Erythroblast (primary cell): ENCODE results near the gene HIBADH.
"Not testable (repeated sequence)": the region's sequence is repeated elsewhere in the genome, so short reads cannot be mapped to it uniquely, and the experiment has no call there.

ENCODE experiments used
- DNase-seq, 2 experiments: peaks; one replicate each; lab custom pipeline; 2025; lab: John Stamatoyannopoulos, UW
- GATA1 ChIP-seq: IDR thresholded peaks from 2 replicates; pipeline ENCODE4 v1.6.1; 2011; ENCODE audit warnings: low read depth, mild to moderate bottlenecking, control low read depth, low read length, moderate library complexity
- POLR2A ChIP-seq: IDR thresholded peaks from 2 replicates; pipeline ENCODE4 v1.6.1; 2011; ENCODE audit warnings: mild to moderate bottlenecking, low read length

The HIBADH gene

DNA sequence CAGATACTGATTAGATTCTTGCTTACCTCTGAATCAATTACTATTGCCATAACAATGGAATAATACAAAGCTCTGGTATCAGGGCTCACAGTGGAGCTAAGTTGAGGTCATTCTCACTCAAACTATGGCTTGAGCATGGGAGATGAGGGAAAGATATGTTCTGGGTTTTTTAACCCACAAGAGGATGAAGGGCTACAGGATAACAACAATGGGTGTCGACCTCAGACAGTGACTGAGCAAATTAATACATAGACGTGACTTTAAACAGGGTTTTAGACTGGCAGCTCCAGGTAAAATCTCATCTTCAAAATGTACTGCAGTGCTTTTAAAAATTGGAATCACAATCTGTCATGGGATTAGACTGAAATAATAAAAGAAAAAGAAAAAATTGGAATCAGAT lies 7.5 kb upstream of the HIBADH start:
- peak; percentile 11 to 15 for DNase-seq
- TF ChIP-seq POLR2A = no peak
- no peak for TF ChIP-seq GATA1

DNA sequence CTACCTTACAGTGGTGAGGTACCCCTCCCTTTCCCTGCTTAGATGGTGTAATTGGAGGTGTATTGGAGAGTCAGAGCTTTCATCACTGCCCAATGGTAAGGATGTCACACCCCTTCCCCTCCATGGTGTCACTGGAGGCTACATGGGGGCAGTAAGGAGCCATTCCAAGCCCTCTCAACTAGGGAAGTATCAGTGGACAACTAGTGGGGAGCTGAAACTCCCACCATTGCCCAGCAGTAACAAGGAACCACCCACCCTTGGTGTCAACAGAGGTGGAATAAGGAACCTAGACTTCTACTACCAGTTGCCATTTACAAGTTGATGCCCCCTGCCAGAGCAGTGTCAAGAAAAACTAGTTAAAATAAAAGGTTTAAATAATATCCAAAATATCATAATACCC lies 2.8 kb upstream of the HIBADH start:
- DNase-seq = no peak
- TF ChIP-seq POLR2A (no peak), GATA1 (no peak)

DNA sequence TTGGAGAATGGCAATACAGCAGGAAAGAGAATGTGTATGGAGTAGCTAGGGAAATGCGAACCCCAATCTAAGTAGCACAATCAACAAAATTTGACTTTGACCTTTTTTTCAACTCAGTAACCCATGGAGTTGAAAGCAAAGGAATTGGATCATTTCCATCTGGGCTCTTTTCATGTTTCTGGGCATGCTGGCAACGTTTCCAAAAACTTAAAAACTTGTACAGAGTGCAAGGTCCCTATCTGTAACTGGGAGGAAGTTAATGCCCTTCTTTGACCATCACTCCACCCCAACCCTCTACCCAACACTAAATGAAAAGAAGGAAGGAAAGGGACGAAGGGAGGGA lies 1.3 kb upstream of the HIBADH start:
- DNase-seq = no peak
- TF ChIP-seq POLR2A (no peak), GATA1 (no peak)

DNA sequence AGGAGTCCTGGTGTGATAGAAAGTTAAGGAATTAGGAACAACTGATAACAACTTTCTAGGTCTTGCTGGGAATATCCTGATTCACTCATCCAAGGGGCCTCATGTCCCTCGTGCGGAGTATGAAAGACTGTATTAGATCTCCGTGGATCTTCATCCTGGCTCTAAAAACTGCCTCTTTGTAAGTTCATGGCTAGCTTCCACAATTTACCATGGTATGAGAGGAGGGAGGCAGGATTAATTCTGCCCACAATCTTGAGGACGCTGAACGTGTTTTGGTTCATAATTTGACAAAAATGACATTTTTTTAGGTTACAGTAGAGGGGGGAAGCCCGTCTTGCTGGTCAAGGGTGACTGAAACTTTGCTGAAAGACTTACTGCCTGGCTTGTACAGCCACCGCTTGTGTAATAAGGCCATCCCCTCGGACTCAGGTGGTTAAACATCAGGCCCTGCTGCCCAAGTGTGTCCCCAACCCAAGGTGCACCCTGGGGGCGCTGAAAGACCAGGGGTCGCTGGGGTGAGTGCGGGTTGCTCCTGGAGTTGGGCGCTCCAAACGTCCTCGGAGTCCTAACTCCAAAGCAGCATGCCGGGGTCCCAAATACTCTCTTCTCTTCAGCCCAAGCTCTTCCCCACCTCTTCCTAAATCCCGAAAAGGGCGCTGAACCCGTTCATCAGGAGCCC lies 733 bp downstream of the HIBADH start:
- TF ChIP-seq POLR2A (no peak), GATA1 (no peak)
- peak; percentile 63 to 76 for DNase-seq

DNA sequence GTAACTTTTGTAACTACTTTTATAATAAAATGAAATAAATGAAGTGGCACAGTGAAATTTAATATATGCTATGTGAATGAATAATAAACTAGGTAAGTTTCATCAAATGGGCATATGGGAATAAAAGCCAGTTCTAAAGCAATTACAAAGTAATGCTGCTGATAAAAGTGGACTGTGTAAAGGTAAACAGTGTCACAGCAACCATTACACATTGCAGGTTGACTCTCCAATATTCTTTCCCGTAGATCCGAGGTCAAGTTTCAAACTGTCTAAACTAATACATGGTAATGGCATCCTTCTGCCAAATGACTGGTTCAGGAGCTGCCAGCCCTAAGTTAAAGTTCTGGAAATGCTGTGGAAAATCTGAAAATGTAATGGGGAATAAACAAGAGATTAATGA lies 6.0 kb downstream of the HIBADH start:
- TF ChIP-seq GATA1 = no peak
- no peak for TF ChIP-seq POLR2A
- no peak for DNase-seq

DNA sequence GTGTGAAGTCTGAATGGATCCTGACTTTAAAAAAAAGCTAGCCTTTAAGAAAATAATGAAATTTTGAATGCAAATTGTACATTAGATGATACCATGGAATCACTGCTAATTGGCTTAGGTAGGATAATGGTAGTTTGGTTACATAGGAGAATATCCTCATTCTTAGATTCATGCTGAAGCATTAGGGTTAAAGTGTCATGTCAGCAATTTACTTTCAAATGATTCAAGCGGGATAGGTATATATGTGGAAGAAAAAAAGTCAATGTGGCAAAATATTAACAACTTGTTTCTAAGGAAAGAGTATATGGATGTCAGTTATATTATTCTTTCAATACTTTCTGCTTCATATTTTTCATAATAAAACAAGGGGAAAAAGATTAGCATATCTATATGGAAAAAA lies 7.5 kb downstream of the HIBADH start:
- no peak for DNase-seq

DNA sequence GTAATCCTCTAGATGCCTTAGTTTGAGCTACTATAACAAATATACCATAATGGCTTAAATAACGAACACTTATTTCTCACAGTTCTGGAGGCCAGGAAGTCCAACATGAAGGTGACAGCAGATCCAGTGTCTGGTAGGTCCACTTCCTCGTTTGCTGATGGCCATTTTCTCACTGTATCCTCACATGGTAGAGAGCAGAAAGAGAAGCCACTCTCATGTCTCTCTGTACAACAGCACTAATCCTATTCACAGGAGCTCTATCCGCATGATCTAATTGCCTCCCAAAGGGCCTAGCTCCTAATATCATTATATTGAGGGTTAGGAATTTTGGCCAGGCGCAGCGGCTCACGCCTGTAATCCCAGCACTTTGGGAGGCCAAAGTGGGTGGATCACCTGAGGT lies 10.2 kb downstream of the HIBADH start:
- TF ChIP-seq POLR2A = no peak
- no peak for TF ChIP-seq GATA1
- no peak for DNase-seq

More for the DNA sequence above, 7.5 kb downstream of the HIBADH start:
- TF ChIP-seq POLR2A = no peak
- TF ChIP-seq GATA1 = no peak

DNA sequence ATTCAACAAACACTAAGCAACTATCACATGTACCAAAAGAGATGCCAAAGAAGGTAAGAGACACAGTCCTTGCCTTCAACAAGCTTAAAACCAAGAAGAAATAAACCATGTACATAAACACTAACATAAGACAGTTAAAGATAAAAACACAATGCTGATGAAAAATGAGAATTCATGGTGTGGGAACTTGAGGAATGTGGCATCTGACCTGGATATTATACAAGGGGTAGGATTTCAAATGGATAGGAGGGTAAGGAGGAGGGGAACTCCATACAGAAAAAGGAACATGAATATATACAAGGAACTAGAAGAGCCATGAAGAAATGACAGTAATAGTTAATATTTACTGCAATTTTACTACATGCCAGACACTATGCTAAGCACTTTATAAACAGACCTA lies 11.0 kb downstream of the HIBADH start:
- no peak for TF ChIP-seq GATA1
- TF ChIP-seq POLR2A = no peak
- DNase-seq = no peak

DNA sequence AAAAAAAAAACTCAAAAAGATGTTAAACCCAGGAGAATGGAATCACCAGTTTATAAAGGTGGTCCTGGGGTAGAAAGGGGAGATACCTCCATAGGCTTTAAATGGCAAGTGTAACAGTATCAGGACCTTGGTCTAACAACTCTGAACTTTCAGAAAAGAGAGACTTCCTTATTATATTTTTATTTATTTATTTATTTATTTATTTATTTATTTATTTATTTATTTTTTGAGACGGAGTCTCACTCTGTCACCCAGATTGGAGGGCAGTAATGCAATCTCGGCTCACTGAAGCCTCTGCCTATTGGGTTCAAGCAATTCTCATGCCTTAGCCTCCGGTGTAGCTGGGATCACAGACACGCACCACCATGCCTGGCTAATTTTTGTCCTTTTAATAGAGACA lies 12.4 kb downstream of the HIBADH start:
- TF ChIP-seq POLR2A (no peak), GATA1 (no peak)
- DNase-seq = no peak

DNA sequence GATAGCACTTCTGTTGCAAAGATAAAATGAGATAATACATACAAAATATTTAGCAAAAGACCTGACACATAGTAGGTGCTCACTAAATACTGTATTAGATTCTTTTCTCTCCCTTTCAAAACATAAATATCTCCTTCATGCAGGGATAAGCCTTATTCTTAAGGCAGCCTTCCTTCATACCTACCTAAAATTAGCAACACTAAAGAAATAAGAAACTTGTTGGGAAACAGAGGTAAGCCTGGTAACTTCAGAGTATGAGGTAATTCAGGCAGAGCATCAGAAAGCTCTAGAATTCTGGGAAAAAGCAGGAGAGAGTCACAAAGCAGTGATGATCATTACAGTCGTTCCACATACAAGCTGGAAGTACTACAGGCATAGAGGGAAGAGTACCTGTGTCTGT lies 15.2 kb downstream of the HIBADH start:
- TF ChIP-seq POLR2A (no peak), GATA1 (no peak)
- no peak for DNase-seq

DNA sequence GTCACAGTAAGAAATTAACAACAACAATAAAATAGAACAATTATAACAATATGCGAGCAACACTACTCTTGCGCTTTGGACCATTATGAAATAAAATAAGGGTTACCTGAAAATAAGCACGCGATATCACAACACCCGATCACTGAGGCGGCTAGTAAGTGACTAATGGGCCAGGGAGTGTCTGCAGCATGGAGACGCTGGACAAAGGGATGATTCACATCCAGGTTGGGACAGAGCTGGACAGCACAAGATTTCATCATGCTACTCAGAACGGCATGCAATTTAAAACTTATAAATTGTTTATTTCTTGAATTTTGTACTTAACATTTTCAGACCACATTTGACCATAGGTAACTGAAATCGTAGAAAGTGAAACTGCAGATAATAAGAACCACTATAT lies 15.6 kb downstream of the HIBADH start:
- no peak for TF ChIP-seq GATA1
- no peak for TF ChIP-seq POLR2A
- DNase-seq = no peak

DNA sequence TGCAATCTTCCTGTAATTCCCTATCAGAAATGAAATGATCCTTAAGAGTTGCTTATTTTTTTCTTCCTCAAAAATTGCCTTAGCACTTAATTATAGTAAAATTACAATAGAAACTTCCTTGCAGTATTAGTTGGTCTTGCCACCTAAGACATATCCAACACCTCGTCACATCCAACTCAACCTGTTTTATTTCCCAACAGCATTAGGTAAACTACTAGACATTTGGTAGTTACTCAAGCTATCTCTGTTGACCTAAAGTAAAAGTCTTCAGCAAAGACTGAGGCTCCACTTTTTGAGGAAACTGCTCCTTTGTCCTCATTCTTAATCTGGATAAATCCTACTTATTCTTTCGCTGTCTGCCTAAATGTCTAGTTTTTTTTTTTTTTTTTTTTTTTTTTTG lies 20.4 kb downstream of the HIBADH start:
- TF ChIP-seq GATA1 = no peak
- no peak for DNase-seq

DNA sequence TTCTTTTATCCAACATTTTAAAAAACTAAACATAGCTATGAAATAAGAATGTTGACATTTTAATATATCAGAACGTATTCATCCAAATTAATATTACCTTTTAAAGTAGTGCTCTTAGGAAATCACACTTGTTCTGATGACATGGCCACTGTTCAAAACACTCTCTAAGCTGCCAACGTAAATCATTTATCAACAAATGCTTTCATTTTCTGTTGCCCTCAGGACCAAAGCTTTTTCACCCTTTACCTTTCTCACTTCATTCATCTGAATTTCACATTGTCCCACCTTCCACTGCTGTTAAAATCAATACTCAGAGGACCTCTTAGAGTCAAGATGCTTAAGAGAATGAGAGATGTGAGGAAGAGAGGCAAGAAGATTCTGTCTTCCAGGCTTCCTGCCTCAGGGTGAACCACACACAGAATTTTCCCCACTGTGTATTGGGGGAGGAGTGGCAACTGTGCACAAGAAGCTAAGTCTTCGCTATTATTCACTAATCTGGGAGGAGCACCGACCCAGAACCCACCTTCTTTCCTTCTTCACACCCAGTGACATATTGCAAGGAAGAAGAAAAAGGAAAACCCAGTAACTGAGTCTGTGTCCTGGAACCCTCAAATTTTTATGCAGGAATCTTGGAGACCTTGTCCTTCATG lies 21.0 kb downstream of the HIBADH start:
- no peak for DNase-seq
- TF ChIP-seq POLR2A = no peak
- no peak for TF ChIP-seq GATA1

DNA sequence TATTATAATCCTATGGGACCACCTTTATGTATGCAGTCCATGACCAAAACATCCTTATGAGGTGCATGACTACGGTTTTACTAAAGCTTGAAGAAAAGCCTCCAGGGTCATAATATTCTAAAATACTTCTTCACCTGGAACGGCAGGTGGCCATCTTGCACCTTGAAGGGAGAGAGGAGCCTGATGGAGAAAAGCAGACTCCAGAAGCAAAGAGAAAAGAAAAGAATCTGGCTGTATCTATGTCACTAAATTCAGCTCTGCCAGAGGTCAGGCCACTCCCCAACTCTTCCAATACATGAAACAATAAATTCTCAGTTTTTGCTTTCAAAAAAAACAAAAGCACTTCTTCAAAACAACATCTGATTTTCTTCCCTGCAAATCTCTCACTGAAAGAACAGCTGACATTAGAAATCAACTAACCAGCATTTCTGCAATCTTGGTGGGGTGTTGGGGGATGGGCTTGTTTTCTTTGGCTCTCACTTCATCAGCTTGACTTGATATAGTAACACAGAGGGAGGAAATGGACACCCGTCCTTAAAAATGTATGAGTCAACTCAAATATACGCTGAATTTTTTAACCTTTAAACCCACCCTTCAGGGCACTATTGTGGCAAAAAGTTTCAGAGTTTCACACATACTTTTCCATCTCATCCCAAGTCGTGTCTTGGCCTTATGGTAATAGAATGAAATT lies 21.7 kb downstream of the HIBADH start:
- DNase-seq = no peak
- no peak for TF ChIP-seq GATA1
- no peak for TF ChIP-seq POLR2A

DNA sequence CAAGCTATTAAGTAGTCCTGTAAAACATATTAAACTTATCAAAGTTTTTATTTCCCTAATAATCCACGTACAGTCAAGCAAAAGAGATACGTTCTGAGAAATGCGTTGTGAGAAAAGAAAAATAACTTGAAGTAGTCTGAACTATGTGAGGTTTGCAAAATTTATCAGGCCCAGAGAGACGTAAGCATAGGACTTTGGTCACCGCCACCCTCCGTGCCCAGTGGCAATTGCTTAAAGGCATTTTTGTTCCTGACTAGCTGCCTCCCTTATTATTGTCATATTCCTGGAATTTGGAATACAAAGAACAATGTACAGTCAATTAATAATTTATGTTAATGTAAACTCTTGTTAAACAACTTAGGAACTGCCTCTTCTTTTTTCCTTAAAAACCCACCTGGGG lies 22.8 kb downstream of the HIBADH start:
- no peak for TF ChIP-seq GATA1
- no peak for TF ChIP-seq POLR2A
- DNase-seq = no peak

DNA sequence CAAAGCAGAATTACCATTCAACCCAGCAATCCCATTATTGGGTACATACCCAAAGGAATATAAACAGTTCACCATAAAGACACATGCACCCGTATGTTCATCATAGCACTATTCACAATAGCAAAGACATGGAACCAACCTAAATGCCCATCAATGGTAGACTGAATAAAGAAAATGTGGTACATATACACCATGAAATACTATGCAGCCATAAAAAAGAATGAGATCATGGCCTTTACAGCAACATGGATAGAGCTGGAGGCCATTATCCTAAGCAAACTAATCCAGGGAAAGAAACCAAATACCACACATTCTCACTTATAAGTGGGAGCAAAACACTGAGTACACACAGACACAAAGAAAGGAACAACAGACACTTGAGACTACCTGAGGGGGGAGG lies 23.6 kb downstream of the HIBADH start:
- DNase-seq = not testable (repeated sequence)
